ENCODE measurements around the gene ATP9B. TPM values are rescaled to one million over a fixed set of nuclear protein-coding genes. Genes with fewer than 3 reads are reported as not detected.

ATP9B gene
- total RNA-seq, 1 experiment from 2014 or later = 17.8 TPM

- no peaks in the 10 kb centered on the region for H3K9me3 ChIP-seq (ENCODE audit: control insufficient read depth in 1 of 2, insufficient read depth in 1 of 2, low read depth in 1 of 2, low read length in 2 of 2)
- no peaks in the 10 kb centered on the region for H3K79me2 ChIP-seq (ENCODE audit: insufficient read depth, low read length)
- no peak overlapping the region for H3K4me3 ChIP-seq (replicated peaks in 1 of 2; ENCODE audit: low read depth in 1 of 2, low read length in 2 of 2)
- no TSS peak for BruUV-seq (replicated peaks)
- ChIA-PET RAD21 (ENCODE audit: low non-redundant PET in 1 of 2, low total read pairs in 2 of 2, uncharacterized antibody in 2 of 2, unreplicated experiment in 2 of 2) (no interaction called here), CTCF (no interaction called here), POLR2A (no interaction called here)
- no peak overlapping the region for H2AFZ ChIP-seq (ENCODE audit: low read depth, low read length, poor library complexity, severe bottlenecking)
- H3K36me3 ChIP-seq (ENCODE audit: control insufficient read depth in 1 of 2, insufficient read depth in 2 of 2, low read length in 2 of 2) = no peaks in the 10 kb centered on the region
- DNase-seq (ENCODE audit: low read depth, low spot score) (no peak), ATAC-seq (no peak)
- no peak overlapping the region for H3K4me2 ChIP-seq (ENCODE audit: low read length)
- H3K27me3 ChIP-seq (ENCODE audit: insufficient read depth, low read length) = no peaks in the 10 kb centered on the region
- intact Hi-C loops (cut with micrococcal nuclease) = no loop called here
- no peak for TF ChIP-seq YY1 (IDR thresholded peaks at IDR 0.05; ENCODE audit: extremely low read depth, insufficient replicate concordance, low read depth, low read length)
- TF ChIP-seq TCF7L2 (IDR thresholded peaks at IDR 0.05; ENCODE audit: borderline replicate concordance, extremely low read depth, insufficient read depth, insufficient read length) = no peak
- no peak for TF ChIP-seq CBX3 (IDR thresholded peaks at IDR 0.05; ENCODE audit: low read depth)
- no peak for TF ChIP-seq POLR2AphosphoS5 (IDR thresholded peaks at IDR 0.05; ENCODE audit: low read depth, low read length)
- no peak for TF ChIP-seq SP1 (IDR thresholded peaks at IDR 0.05; ENCODE audit: low read depth)
- no peak for TF ChIP-seq SIN3A (IDR thresholded peaks at IDR 0.05; ENCODE audit: low read depth)
- TF ChIP-seq ZNF274 (IDR thresholded peaks at IDR 0.05; ENCODE audit: low read depth, low read length) = no peak
- no peak for TF ChIP-seq EGR1 (IDR thresholded peaks at IDR 0.05; ENCODE audit: low read depth)
- peaks cover 6 to 19% of the 10 kb centered on the region in 2 experiments; a peak in 3 of 4 replicates for H3K4me1 ChIP-seq (ENCODE audit: control insufficient read depth in 1 of 2, insufficient read depth in 2 of 2, low read length in 2 of 2)
- no peak overlapping the region for H3K9ac ChIP-seq (ENCODE audit: low read length)
- no peaks in the 10 kb centered on the region for H4K20me1 ChIP-seq (ENCODE audit: insufficient read depth)
- no peaks in the 10 kb centered on the region for H3K9me2 ChIP-seq (ENCODE audit: insufficient read depth)
- no peak overlapping the region for H3K27ac ChIP-seq (ENCODE audit: low read depth, low read length)
Observed at GRCh38 chr18:79389689-79390088, 320.5 kb downstream of the ATP9B start.

DNA sequence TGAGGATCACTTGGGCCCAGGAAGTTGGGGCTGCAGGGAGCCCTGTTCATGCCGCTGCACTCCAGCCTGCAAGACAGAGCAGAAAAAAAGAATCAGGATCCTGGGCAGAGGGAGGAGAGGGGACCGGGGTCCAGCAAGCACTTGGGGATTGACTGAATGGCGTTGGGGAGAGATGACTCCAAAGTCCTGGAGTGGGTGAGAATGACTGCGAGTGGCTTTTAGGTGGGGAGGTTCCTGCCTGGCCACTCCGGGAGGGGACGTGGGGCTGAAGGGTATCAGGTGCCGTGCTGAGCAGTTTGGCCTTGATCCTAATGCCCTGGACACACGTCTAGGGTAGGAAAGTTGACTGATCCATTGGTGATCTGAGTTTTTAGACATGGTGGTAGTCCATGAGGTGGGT is 323.0 kb downstream of the ATP9B start:
- Histone ChIP-seq H3K79me2 (ENCODE audit: insufficient read depth, low read length) (no peaks in the 10 kb centered on the region; the same call in 1 of the 2 replicates), H3K9me2 (ENCODE audit: insufficient read depth) (no peaks in the 10 kb centered on the region), H3K9ac (ENCODE audit: low read length) (no peak overlapping the region), H3K4me1 (ENCODE audit: control insufficient read depth in 1 of 2, insufficient read depth in 2 of 2, low read length in 2 of 2) (peaks cover 8 to 32% of the 10 kb centered on the region in 2 experiments; a peak in 3 of 4 replicates), H3K4me2 (ENCODE audit: low read length) (no peak overlapping the region), H2AFZ (ENCODE audit: low read depth, low read length, poor library complexity, severe bottlenecking) (no peak overlapping the region), H3K9me3 (ENCODE audit: control insufficient read depth in 1 of 2, insufficient read depth in 1 of 2, low read depth in 1 of 2, low read length in 2 of 2) (no peaks in the 10 kb centered on the region), H3K27me3 (ENCODE audit: insufficient read depth, low read length) (no peaks in the 10 kb centered on the region), H3K36me3 (ENCODE audit: control insufficient read depth in 1 of 2, insufficient read depth in 2 of 2, low read length in 2 of 2) (no peaks in the 10 kb centered on the region), H3K27ac (ENCODE audit: low read depth, low read length) (no peak overlapping the region), H3K4me3 (replicated peaks in 1 of 2; ENCODE audit: low read depth in 1 of 2, low read length in 2 of 2) (no peak overlapping the region), H4K20me1 (ENCODE audit: insufficient read depth) (no peaks in the 10 kb centered on the region)
- intact Hi-C loops (cut with micrococcal nuclease) = no loop called here
- no peak for TF ChIP-seq YY1 (IDR thresholded peaks at IDR 0.05; ENCODE audit: extremely low read depth, insufficient replicate concordance, low read depth, low read length)
- no peak for TF ChIP-seq EZH2 (IDR thresholded peaks at IDR 0.05)
- TF ChIP-seq SRF (IDR thresholded peaks at IDR 0.05; ENCODE audit: low read depth) = no peak
- no peak for TF ChIP-seq REST (IDR thresholded peaks at IDR 0.05; ENCODE audit: low read depth)
- TF ChIP-seq ATF3 (IDR thresholded peaks at IDR 0.05) = no peak
- no peak for TF ChIP-seq CEBPB (IDR thresholded peaks at IDR 0.05; ENCODE audit: low read depth)
- no peak for TF ChIP-seq TCF7L2 (IDR thresholded peaks at IDR 0.05; ENCODE audit: borderline replicate concordance, extremely low read depth, insufficient read depth, insufficient read length)
- TF ChIP-seq ELF1 (IDR thresholded peaks at IDR 0.05; ENCODE audit: borderline replicate concordance, low read depth) = no peak
- no peak for TF ChIP-seq SP1 (IDR thresholded peaks at IDR 0.05; ENCODE audit: low read depth)
- no peak for TF ChIP-seq EGR1 (IDR thresholded peaks at IDR 0.05; ENCODE audit: low read depth)
- TF ChIP-seq RAD21 (IDR thresholded peaks at IDR 0.05; ENCODE audit: low read depth) = no peak
- TF ChIP-seq POLR2AphosphoS5 (IDR thresholded peaks at IDR 0.05; ENCODE audit: low read depth, low read length) = no peak
- no peak for TF ChIP-seq JUND (IDR thresholded peaks at IDR 0.05)
- no peak for TF ChIP-seq FOSL1 (IDR thresholded peaks at IDR 0.05; ENCODE audit: low read depth)
- ATAC-seq = no peak
- POLR2A ChIA-PET = no interaction called here
- DNase-seq (ENCODE audit: low read depth, low spot score) = no peak
- RAD21 ChIA-PET (ENCODE audit: low non-redundant PET in 1 of 2, low total read pairs in 2 of 2, uncharacterized antibody in 2 of 2, unreplicated experiment in 2 of 2) = no interaction called here
- no TSS peak for BruUV-seq (replicated peaks)
- CTCF ChIA-PET = no interaction called here

Measured in HCT116 (cell line).